ENCODE data around the gene ARHGEF28.

The ARHGEF28 gene

GRCh38 chr5:73739650-73740049, 113.7 kb downstream of the ARHGEF28 start:
- no peaks in the 10 kb centered on the region for H3K36me3 ChIP-seq (ENCODE audit: control insufficient read depth, insufficient read depth, low read length)
- DNase-seq (ENCODE audit: extremely low read depth, insufficient read length), result no peak
- TF ChIP-seq CTCF (IDR thresholded peaks at IDR 0.05; ENCODE audit: insufficient read depth, low read length, poor library complexity, severe bottlenecking), result no peak
- no peak overlapping the region for H3K4me3 ChIP-seq (replicated peaks; ENCODE audit: low read depth, low read length)
- no peaks in the 10 kb centered on the region for H3K27me3 ChIP-seq (replicated peaks; ENCODE audit: control insufficient read depth, insufficient read depth, low read length)

- Histone ChIP-seq H3K4me3 (replicated peaks; ENCODE audit: low read depth, low read length) (no peak overlapping the region), H3K36me3 (ENCODE audit: control insufficient read depth, insufficient read depth, low read length) (no peaks in the 10 kb centered on the region), H3K27me3 (replicated peaks; ENCODE audit: control insufficient read depth, insufficient read depth, low read length) (no peaks in the 10 kb centered on the region)
- no peak for DNase-seq (ENCODE audit: extremely low read depth, insufficient read length)
- no peak for TF ChIP-seq CTCF (IDR thresholded peaks at IDR 0.05; ENCODE audit: insufficient read depth, low read length, poor library complexity, severe bottlenecking)
These were observed 114.3 kb downstream of the ARHGEF28 start for GRCh38 chr5:73740274-73740790.

GRCh38 chr5:73743161-73743560, 117.2 kb downstream of the ARHGEF28 start:
- Histone ChIP-seq H3K36me3 (ENCODE audit: control insufficient read depth, insufficient read depth, low read length) (no peaks in the 10 kb centered on the region), H3K27me3 (replicated peaks; ENCODE audit: control insufficient read depth, insufficient read depth, low read length) (no peaks in the 10 kb centered on the region), H3K4me3 (replicated peaks; ENCODE audit: low read depth, low read length) (no peak overlapping the region)
- no peak for TF ChIP-seq CTCF (IDR thresholded peaks at IDR 0.05; ENCODE audit: insufficient read depth, low read length, poor library complexity, severe bottlenecking)
- no peak for DNase-seq (ENCODE audit: extremely low read depth, insufficient read length)

GRCh38 chr5:73745836-73746235, 119.8 kb downstream of the ARHGEF28 start:
- Histone ChIP-seq H3K27me3 (replicated peaks; ENCODE audit: control insufficient read depth, insufficient read depth, low read length) (no peaks in the 10 kb centered on the region), H3K36me3 (ENCODE audit: control insufficient read depth, insufficient read depth, low read length) (no peaks in the 10 kb centered on the region), H3K4me3 (replicated peaks; ENCODE audit: low read depth, low read length) (no peak overlapping the region)
- DNase-seq (ENCODE audit: extremely low read depth, insufficient read length), result no peak
- TF ChIP-seq CTCF (IDR thresholded peaks at IDR 0.05; ENCODE audit: insufficient read depth, low read length, poor library complexity, severe bottlenecking), result no peak

- H3K36me3 ChIP-seq (ENCODE audit: control insufficient read depth, insufficient read depth, low read length), result no peaks in the 10 kb centered on the region
- TF ChIP-seq CTCF (IDR thresholded peaks at IDR 0.05; ENCODE audit: insufficient read depth, low read length, poor library complexity, severe bottlenecking), result no peak
- DNase-seq (ENCODE audit: extremely low read depth, insufficient read length), result no peak
- H3K4me3 ChIP-seq (replicated peaks; ENCODE audit: low read depth, low read length), result no peak overlapping the region
- no peaks in the 10 kb centered on the region for H3K27me3 ChIP-seq (replicated peaks; ENCODE audit: control insufficient read depth, insufficient read depth, low read length)
These were observed 120.6 kb downstream of the ARHGEF28 start for GRCh38 chr5:73746608-73747007.

Data from GM06990 (cell line).